Chondrocyte (in vitro differentiated cells): ENCODE data around the gene PRR5. TPM values are rescaled to one million over a fixed set of nuclear protein-coding genes. Genes with fewer than 3 reads are reported as not detected.
"Not testable (repeated sequence)": the region's sequence is repeated elsewhere in the genome, so short reads cannot be mapped to it uniquely, and the experiment has no call there.

Source experiments
- DNase-seq: peaks from one replicate; pipeline ENCODE4 v3.0.0; 2021; ENCODE audit warnings: mixed read lengths, low spot score
- H3K27ac Mint-ChIP-seq: one replicate; pipeline ENCODE4 v1.8.0; 2021; ENCODE audit warnings: mild to moderate bottlenecking, moderate library complexity, mixed read lengths; ENCODE audit not compliant: unreplicated experiment
- H3K27me3 Mint-ChIP-seq: 2 replicates; pipeline ENCODE4 v1.8.0; 2021; ENCODE audit warnings: low read depth, mixed read lengths
- H3K36me3 Mint-ChIP-seq: 2 replicates; pipeline ENCODE4 v1.8.0; 2021; ENCODE audit warnings: low read depth, mixed read lengths
- H3K4me1 Mint-ChIP-seq: 2 replicates; pipeline ENCODE4 v1.8.0; 2021; ENCODE audit warnings: low read depth, mild to moderate bottlenecking, mixed read lengths
- H3K4me3 Mint-ChIP-seq: one replicate; pipeline ENCODE4 v1.8.0; 2021; ENCODE audit warnings: mild to moderate bottlenecking, moderate library complexity, mixed read lengths; ENCODE audit not compliant: unreplicated experiment
- H3K9me3 Mint-ChIP-seq: 2 replicates; pipeline ENCODE4 v1.8.0; 2021; ENCODE audit warnings: low read depth, mixed read lengths
- total RNA-seq: library from RNA; stranded (reverse); gene quantifications from 3 replicates; pipeline ENCODE4 v1.2.1, GENCODE V29; 2021
- TF ChIP-seq, protein P1 (sequence below): fragments of 200-600 bp; sonication (generic); IDR thresholded peaks from 2 replicates; pipeline ENCODE4 v1.5.0; 2021; ENCODE audit warnings: antibody characterized with exemption, mild to moderate bottlenecking, moderate library complexity

The PRR5 gene
- total RNA-seq, 1 donor from 2014 or later = 15.1 TPM

DNA sequence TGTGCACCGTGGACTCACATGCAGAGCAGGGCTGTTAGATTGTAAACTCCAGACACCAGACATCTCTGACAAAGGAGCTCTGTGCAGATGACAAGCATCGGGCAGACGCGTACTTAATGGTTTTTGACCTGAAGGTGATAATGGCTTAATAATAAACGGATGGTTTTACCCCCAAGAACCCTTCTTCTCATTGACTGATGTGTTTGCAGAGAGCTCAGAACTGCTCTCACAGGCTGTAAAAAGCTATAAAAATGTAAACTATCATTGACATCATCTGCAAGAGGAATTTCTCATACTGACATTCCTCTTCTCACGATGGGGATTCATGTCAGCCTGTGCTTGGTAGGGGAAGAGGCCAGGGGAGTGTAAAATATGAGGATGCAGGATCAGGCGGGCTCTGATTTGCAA is 41.8 kb downstream of the PRR5 start:
- TF ChIP-seq, protein P1, sequence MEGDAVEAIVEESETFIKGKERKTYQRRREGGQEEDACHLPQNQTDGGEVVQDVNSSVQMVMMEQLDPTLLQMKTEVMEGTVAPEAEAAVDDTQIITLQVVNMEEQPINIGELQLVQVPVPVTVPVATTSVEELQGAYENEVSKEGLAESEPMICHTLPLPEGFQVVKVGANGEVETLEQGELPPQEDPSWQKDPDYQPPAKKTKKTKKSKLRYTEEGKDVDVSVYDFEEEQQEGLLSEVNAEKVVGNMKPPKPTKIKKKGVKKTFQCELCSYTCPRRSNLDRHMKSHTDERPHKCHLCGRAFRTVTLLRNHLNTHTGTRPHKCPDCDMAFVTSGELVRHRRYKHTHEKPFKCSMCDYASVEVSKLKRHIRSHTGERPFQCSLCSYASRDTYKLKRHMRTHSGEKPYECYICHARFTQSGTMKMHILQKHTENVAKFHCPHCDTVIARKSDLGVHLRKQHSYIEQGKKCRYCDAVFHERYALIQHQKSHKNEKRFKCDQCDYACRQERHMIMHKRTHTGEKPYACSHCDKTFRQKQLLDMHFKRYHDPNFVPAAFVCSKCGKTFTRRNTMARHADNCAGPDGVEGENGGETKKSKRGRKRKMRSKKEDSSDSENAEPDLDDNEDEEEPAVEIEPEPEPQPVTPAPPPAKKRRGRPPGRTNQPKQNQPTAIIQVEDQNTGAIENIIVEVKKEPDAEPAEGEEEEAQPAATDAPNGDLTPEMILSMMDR = no peak
- no peak overlapping the region for H3K27ac Mint-ChIP-seq
- H3K27me3 Mint-ChIP-seq = peaks cover 17% of the 10 kb centered on the region
- peaks cover 8% of the 10 kb centered on the region for H3K4me1 Mint-ChIP-seq
- no peak for DNase-seq
- H3K9me3 Mint-ChIP-seq = no peaks in the 10 kb centered on the region
- H3K36me3 Mint-ChIP-seq = no peaks in the 10 kb centered on the region
- H3K4me3 Mint-ChIP-seq = no peak overlapping the region

DNA sequence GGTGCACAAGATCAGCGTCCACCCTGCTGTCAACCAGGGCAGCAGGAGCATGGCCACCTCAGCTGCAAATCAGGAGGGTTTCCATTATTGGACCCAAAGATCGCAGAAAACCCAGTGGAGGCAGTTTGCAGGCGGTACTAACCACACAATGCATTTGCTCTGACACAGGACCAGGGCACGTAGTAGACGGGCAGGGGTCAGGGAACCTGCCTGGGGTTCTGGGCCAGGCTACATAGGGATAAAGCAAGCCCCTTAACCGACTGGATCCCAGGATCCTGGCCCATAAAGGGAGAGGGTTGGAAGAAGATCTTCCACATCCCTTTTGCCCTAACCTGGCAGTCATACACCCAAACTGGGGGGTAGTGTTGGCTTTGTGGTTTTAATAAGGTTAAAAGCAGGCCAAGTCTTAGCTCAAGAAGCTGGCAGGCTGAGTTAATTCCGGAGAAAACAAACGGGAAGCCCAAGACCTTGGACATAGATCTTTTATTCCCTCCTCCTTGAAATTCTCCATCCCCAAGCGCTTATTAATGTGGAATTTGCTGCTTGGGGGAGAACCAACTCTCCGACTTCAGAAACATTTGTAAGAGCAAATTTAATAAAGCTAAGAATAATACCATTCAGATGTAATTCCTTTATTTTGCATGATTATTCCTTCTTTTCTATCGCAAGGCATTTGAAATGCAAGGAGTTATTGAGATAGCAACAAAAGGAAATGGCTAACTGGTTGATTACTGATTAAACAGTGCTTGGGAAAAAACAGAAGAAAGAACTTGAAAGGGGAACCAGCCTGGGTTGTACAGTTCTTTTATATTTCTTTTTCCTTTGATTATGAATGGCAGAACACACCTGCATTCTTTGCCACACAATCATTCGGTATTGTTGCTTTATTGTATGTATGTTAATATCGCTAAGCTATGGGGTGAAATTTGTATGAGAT is 44.1 kb downstream of the PRR5 start:
- H3K36me3 Mint-ChIP-seq = no peaks in the 10 kb centered on the region
- TF ChIP-seq, protein P1 = no peak
- no peak overlapping the region for H3K4me3 Mint-ChIP-seq
- peaks cover 4% of the 10 kb centered on the region for H3K9me3 Mint-ChIP-seq
- H3K27me3 Mint-ChIP-seq = peaks cover 23% of the 10 kb centered on the region
- H3K27ac Mint-ChIP-seq = no peak overlapping the region
- no peaks in the 10 kb centered on the region for H3K4me1 Mint-ChIP-seq
- DNase-seq = no peak

DNA sequence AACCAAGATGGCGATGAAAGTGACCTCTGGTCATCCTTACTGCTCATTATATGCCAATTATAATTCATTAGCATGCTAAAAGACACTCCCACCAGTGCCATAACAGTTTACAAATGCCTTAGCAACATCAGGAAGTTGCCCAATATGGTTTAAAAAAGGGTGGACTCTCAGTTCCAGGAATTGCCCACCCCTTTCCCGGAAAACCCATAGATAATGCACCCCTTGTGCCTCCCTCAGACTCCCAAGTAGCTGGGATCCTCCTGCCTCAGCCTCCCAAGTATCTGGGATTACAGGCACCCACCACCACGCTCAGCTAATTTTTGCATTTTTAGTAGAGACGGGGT is 45.8 kb downstream of the PRR5 start:
- not testable (repeated sequence) for H3K9me3 Mint-ChIP-seq, H3K36me3 Mint-ChIP-seq, H3K4me1 Mint-ChIP-seq, H3K4me3 Mint-ChIP-seq, DNase-seq, H3K27ac Mint-ChIP-seq
- H3K27me3 Mint-ChIP-seq = peaks cover 31% of the 10 kb centered on the region

DNA sequence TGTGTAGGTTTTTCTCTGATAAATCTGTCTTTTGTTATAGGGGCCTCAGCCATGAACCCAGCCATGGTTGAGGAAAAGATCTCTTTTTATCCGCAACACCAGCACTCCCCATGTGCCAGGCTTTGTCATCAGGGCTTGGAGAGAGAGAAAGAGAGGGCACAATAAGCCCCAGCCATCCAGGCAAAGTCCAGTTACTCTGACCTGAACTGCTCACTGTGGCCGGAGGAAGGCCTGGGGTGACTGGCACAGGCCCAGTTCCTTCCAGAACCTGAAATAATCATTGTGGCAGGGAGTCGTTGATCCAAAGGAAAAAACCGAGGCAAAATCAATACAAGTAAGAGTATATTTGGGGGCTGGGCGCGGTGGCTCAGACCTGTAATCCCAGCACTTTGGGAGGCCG is 46.5 kb downstream of the PRR5 start:
- Mint-ChIP-seq H3K27me3 (peaks cover 36% of the 10 kb centered on the region), H3K4me3 (no peak overlapping the region), H3K36me3 (no peaks in the 10 kb centered on the region), H3K4me1 (peaks cover 3% of the 10 kb centered on the region), H3K9me3 (peaks cover 4% of the 10 kb centered on the region), H3K27ac (no peak overlapping the region)
- no peak for DNase-seq
- TF ChIP-seq, protein P1 = no peak

DNA sequence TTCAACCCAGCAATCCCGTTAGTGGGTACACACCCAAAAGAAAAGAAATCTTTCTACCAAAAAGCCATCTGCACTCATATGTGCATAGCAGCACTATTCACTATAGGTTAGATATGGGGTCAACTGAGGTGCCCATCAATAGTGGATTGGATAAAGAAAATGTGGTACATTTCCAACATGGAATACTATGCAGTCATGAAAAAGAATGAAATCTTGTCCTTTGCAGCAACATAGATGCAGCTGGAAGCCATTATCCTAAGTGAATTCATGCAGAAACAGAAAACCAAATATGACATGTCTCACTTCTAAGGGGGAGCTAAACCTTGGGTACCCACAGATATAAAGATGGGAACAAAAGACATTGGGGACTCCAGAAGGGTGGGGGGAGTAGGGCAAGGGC is 48.5 kb downstream of the PRR5 start:
- TF ChIP-seq, protein P1 = no peak
- peaks cover 42% of the 10 kb centered on the region for H3K27me3 Mint-ChIP-seq
- H3K9me3 Mint-ChIP-seq = peaks cover 7% of the 10 kb centered on the region
- no peak overlapping the region for H3K4me3 Mint-ChIP-seq
- H3K27ac Mint-ChIP-seq = no peak overlapping the region
- H3K36me3 Mint-ChIP-seq = peaks cover 2% of the 10 kb centered on the region
- no peak for DNase-seq
- H3K4me1 Mint-ChIP-seq = peaks cover 8% of the 10 kb centered on the region
